ENCODE data around the gene NECTIN2.
A peak's percentile ranks its signal among the peaks of the same experiment; 100 is the strongest.

GRCh38 chr19:44845612-44846454 lies at the start of gene NECTIN2:
- peak; percentile 88 to 95 for TF ChIP-seq POLR2A (IDR thresholded peaks at IDR 0.05)
- TF ChIP-seq, protein P1, sequence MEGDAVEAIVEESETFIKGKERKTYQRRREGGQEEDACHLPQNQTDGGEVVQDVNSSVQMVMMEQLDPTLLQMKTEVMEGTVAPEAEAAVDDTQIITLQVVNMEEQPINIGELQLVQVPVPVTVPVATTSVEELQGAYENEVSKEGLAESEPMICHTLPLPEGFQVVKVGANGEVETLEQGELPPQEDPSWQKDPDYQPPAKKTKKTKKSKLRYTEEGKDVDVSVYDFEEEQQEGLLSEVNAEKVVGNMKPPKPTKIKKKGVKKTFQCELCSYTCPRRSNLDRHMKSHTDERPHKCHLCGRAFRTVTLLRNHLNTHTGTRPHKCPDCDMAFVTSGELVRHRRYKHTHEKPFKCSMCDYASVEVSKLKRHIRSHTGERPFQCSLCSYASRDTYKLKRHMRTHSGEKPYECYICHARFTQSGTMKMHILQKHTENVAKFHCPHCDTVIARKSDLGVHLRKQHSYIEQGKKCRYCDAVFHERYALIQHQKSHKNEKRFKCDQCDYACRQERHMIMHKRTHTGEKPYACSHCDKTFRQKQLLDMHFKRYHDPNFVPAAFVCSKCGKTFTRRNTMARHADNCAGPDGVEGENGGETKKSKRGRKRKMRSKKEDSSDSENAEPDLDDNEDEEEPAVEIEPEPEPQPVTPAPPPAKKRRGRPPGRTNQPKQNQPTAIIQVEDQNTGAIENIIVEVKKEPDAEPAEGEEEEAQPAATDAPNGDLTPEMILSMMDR (IDR thresholded peaks at IDR 0.05), result peak; percentile 10 to 89 (median 74)

Data from Peyer's patch (tissue), 4 donors.